Umbilical cord (tissue), 2 donors: ENCODE data around the gene OPRL1. TPM values are rescaled to one million over a fixed set of nuclear protein-coding genes. Genes with fewer than 3 reads are reported as not detected.
A peak's percentile ranks its signal among the peaks of the same experiment; 100 is the strongest.

ENCODE experiments used
- DNase-seq: peaks from one replicate; pipeline ENCODE4 v3.0.0-alpha.2; 2015; ENCODE audit warnings: low spot score
- total RNA-seq: library from RNA; depleted of rRNA; stranded (reverse); fragments of >200 nt; gene quantifications from one replicate; pipeline ENCODE4 v1.2.3, GENCODE V29; 2014; ENCODE audit warnings: low replicate concordance; ENCODE audit not compliant: insufficient read depth

OPRL1 gene
- total RNA-seq, 1 donor from 2014 or later, result 2.9 TPM

DNA sequence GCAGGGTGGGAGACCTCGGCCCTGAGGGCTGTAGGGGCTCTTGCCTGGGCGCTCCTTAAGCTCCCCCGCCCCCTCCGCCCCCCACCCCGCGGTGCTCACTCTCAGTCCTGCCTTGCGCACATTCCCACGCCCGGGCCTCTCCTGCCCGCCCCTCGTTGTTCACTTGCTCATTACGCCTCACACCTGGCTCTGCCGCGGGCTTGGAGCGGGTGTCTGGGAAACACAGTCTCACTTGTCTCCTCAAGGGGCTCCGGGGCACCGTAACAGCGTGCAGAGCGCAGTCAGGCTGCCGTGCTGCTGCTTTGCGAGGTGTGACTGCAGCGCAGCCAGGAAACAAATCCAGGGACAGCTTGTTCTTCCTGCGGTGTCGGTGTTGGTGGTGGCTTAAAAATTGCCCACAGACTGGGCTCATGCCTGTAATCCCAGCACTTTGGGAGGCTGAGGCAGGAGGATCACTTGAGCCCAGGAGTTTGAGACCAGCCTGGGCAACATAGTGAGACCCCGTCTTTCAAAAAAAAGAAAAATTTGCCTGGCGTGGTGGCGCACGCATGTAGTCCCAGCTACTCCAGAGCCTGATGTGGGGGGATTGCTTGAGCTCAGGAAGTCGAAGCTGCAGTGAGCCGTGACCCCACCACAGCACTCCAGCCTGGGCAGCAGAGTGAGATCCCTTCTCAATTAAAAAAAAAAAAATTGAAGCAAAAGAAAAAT lies 22.9 kb downstream of the OPRL1 start:
- no peak for DNase-seq

DNA sequence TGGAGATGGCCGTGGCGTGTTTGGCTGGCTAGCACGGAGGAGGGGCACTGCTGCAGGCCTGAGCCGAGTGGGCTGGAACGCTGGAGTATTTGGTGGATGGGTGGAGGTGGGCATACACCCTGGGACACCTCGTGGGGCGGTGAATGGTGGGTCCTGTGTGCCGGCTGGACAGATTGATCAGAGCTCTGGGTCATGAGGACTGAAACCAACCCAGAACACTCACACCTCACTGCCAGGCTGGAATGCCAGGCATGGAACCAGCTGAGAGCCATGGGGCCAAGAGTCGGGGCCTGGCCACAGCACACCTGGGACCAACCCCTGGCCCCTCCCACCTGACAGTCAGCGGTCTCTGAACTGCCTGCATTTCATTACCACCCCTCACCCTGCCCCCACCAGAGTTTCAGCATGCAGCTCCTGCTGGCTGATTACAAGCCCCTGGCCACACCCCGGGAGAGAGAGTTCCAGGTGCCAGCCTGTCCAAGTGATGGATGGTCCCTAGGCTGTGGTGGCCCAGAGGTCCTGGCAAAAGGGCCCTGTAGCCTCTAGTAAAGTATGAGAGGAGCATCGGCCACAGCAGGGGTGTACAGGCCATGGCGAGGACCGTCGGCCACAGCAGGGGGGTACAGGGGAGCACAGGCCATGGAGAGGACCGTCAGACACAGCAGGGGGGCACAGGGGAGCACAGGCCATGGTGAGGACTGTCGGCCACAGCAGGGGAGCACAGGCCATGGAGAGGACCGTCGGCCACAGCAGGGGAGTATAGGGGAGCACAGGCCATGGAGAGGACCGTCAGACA lies 24.2 kb downstream of the OPRL1 start:
- no peak for DNase-seq

DNA sequence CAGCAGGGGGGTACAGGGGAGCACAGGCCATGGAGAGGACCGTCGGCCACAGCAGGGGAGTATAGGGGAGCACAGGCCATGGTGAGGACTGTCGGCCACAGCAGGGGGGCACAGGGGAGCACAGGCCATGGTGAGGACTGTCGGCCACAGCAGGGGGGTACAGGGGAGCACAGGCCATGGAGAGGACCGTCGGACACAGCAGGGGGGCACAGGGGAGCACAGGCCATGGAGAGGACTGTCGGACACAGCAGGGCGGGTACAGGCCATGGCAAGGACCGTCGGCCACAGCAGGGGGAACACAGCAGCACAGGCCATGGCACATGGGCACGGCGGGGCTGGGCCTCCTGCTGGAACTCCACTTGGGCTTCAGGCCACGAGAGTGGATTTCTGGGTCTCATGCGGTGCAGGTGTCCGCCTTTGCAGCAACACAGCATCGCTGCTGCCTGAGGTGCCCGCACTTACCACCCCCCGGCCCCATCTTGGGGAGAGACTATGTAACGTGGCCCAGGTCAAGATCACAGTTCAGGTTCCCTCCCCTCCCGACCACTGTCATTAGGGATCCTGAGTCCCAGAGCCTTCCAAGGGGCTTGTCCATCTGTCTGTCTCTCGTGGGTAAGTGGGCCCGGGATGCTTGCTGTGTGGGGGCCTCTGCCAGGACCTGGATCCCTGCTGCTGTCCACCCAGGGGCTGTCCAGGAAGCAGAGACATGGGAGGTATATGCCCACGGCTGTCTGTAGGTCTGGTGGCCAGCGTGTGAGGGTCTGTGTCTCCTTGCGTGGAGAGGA lies 25.0 kb downstream of the OPRL1 start:
- no peak for DNase-seq

DNA sequence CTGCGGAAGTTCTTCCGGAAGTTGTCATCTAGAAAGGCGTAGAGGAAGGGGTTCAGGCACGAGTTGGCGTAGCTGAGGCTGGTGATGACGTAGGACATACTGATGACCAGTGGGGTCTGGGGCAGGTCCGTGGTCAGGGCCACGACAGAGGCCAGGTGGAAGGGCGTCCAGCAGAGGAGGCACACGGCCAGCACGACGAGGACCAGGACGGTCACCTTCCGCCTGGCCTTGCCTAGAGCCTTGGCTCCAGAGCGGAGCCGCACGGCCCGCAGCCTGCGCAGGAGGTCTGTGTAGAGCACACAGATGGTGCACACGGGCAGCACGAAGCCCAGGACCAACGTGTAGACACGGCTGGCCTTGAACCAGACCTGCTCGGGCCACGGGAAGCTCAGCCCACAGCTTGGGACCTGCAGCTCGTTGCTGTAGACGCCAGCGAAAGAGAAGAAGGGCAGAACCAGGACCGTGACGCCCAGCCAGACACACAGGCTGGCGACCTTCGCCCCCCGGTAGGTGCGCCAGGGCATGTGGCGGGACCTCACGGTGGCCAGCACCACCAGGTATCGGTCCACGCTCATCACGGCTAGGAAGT lies 26.1 kb downstream of the OPRL1 start:
- DNase-seq, result no peak

DNA sequence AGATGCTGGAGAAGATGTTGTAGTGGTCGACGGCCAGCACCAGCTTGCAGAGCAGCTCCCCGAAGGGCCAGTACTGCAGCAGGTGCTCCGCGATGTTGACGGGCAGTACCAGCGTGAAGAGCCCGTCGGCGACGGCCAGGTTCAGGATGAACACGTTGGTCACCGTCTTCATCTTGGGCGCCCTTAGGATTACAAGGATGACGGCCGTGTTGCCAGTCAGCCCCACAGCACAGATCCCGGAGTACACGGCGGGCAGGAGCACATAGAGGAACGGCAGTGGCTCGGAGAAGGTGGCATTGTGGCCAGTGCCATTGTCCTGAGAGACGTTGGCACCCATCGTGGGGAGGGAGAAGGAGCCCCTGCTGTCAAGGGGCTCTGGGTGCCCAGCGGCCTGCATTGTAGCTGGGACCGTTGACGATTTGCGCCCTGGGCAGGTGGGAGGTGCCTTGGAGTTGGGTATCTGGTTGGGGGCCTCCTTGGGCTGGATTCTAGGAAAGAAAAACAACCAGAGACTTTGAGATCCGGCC lies 26.6 kb downstream of the OPRL1 start:
- no peak for DNase-seq

DNA sequence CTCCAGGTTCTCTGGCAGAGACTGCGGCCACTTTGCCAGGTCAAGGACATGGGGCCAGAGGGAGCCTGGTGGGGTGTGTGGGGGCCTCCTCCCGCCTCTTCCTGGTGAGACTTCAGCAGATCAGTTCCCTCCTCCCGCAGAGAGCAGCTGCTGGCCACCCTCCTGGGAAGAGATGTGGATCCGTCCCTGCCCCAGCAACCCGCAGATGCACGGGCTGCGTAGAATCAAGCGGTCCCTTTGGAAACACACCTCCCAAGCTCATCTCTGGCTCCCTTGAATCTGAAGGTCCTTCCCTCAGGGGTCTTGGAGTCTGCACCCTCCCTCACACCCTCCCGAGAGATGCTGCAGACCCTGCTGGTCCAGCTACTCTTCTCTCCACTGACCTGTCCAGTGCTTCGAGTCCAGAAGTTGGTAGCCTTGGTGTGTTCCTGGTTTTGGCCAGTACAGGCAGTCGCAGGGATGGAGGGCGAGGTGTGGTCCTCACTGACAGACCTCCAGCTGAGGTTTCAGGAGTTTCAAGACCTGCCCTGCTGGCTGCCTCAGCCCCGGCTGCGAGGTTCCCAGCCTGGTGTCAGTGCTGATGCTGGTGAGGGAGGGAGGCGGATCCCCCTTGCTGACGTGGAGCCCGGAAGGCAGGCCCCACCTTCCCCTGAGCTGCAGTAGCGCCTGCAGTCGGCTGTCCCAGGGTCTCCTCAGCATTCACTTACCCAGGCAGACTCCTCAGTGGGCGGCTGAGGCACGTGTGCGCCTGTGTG lies 27.3 kb downstream of the OPRL1 start, which contains the start of gene NPBWR2:
Gene NPBWR2 (minus strand): TSS at position 585 of the 755 bp plus-strand sequence. CDS start 734 bp downstream, outside the sequence.
- DNase-seq, result peak; percentile 45

DNA sequence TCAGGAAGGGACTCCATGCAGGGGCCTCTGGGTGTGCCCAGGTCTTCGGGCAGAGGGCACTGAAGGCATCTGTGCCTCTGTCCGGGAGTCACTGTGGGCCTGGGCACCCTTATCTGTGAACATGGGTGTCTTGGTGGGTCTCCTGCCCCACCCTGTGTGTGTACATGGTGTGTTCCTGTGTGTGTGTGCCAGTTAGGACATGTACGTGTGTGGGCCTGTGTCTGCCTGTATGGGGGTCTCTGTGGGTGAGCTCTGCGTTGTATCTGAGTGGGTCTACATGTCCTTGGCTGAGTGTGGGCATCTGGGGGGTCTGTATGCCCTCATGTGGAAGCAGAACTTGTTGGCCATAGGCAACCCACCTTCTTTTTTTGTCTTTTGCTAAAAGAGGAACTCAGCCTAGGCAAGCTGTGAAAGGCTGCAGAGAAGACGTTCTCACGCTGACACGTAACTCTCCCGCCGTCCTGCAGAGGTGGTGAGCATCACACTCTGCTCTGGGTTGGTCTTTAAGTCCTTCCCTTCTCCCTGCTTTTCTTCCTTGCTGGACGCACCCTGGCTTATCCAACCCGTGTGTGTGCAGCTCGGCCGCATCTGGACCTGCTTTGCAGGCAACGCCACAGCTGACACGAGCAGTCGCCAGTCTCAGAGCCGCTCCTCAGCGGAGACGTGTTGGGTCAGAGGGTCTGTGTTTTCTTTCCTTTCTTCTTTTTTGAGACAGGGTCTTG lies 28.0 kb downstream of the OPRL1 start:
- DNase-seq, result peak; percentile 47

DNA sequence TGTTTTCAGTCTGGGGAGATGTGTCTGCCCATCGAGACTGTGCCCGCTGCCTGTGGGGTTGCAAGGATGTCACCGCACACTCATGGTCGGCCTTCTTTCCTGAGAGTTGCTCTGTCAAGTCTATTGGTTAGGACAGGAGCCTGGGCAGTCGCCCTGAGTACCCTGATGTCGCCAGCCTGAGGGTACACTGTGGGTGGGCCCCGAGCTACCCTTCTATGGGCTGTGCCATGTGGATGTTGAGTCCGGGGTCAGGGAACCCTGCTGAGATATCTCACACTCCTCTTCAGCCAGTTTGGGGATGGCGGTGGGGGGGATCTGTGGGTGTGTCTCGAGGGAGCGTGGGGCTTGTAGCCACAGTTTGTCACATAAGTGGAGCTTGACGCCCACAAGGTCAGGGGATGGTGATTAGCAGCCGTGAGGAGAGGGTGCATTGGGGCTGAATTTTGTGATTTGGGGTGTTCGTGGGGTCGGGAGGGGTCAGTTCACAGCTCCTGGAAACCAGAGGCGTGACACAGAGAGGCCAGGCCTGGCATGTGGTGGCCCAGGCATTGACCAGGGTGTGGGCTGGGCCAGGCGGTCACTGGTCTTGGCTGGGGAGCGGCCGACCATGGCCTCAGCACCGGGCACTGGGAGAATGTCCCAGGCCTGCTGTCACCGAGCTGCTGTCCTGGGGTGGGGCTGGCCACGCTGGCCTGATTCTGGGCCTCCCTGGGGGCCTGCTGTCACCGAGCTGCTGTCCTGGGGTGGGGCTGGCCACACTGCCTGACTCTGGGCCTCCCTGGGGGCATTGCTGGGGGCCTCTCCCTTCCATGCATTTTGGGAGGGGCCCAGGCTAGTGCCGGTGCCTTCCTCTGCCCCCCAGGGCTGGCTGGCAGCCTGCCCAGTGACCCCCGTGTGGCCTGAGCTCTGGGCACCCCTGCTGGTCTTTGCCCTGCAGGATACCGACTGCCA lies 29.1 kb downstream of the OPRL1 start:
- no peak for DNase-seq

DNA sequence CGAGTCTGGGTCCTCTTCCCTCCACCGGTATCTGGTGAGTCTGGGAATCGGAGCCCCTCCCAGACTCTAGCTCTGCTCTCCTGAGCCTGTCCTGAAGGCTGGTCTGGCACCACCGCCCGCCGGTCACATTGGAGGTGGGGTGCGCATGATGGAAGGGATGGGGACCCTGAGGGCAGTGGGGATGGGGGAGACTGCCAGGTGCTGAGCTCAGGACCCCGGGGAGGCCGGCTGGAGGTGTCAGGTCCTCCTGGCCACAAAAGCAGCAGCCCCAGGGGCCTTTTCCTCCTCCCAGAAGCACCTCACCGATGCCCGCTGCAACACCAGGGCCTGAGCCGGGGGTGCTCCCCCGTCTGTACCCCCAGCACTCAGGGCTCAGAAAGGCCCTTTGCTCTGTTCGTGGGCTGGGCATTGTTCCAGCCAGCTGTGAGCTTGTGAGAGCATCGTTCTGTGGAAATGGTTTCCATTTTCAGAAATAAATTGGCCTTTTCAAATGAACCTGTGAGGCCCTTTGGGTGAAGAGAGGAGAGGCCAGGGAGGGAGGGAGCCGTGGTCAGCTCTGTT lies 30.0 kb downstream of the OPRL1 start:
- DNase-seq, result no peak

DNA sequence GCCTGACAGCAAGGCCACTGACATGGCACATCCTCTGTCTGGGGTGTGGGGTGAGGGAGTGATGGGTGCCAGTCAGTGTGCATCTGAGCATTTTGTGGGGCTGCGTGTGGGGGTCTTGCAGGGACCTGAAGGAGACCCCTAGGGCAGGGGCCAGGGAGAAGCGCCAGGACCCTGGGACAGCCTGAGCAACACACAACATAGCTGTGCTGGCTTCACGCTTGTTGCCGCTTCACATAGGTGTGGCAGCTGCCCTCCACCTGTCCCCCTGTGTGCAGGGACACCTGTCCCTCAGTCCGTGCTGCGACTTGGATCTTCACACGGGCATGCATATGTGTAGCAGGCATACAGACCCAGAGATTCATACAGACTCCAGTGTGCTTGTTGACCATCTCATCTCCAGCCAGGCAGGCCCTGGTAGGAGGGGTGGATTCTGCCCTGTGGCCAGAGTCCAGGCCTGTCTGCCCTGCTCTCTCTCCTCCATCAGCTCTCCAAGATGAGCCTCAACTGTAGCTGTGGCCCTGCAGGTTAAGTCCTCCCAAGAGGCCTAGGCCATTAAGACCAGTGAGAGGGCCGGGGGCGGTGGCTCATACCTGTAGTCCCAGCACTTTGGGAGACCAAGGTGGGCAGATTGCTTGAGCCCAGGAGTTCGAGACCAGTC lies 30.7 kb downstream of the OPRL1 start:
- no peak for DNase-seq

DNA sequence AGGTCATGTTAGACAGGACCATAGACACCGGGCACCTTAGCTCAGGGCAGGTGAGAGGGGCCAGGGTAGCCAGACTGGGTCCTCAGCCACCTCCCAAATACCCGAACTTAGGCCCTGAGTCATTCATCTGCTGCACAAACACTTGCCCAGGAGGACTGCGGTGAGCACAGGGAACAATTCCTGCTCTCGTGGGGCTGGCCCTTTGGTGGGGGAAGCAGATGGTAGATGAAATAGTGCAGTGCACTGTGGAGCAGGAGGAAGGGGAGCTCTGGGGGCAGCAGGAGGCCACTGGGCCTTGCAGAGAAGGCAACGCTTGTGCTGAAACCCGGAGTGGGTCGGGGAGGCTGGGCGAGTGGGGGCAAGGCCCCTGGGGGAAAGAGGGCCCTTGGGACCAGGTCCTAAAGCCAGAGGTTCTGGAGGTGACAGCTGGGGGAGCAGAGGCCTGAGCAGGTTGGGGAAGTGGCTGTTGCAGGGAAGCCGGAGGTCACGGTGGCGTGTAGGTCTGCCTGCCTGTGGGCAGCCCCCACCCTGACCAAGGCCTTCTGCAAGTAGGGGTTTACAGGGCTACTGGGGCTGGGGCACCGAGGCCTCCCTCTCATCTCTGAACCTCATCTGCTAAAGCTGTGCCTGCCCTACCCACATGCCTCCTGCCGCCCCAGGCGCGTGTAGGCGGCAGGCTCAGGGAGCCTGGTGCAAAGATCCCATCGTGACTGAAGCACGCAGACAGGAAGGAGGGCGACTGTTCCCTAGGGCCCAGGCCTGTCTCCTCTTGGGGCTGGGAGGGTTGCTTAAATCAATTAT lies 32.2 kb downstream of the OPRL1 start:
- DNase-seq, result no peak

DNA sequence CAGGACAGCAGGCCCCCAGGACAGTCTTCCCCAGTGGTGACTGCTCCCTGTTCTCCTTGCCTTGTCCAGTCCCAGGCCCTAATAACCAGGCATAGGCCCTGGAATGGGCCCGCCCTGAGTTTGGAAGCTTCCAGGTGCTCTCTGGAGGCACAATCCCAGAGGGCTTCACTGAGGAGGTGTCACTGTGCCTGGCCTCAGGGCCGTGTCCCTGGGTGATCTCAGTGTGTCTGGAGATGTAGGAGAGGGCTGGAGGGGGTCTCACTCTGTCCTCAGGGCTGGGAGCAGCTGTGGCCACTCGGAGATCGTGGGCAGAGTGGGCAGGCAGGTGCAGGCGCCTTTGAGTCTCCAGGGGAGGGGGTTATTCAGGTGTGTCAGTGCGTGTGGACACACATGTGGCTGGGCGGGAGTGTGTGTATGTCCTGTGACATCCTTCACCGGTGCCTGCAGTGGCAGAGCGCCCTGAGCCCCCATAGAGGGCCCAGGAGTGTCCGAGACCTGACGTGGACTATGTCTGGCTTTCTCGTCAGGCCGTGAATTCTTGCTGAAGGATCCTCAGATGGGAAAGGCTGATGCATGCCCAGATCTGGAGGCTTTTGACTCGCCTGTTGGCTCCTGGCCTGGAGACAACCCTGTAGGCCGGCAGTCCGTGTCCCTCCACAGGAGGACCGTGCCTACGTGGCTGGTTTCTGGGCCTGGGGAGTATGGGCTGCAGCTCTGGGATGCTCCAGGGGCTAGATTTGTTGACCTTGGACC lies 33.0 kb downstream of the OPRL1 start:
- DNase-seq, result no peak

DNA sequence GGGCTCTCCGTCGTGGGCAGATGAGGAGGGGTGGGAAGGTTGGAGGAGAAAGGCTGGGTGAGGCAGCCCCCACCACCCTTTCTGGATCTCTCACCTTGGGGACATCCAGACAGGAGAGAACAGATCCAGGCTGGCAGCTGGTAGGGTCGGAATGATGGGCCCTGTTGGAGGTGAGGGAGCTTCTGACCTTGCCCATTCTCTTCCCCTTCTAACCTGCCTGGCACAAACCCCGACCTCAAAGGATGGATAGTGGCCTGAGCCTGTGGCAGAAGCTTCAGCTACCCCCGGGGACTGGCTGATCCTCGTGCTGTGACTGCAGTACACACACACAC lies 33.5 kb downstream of the OPRL1 start:
- DNase-seq, result no peak

DNA sequence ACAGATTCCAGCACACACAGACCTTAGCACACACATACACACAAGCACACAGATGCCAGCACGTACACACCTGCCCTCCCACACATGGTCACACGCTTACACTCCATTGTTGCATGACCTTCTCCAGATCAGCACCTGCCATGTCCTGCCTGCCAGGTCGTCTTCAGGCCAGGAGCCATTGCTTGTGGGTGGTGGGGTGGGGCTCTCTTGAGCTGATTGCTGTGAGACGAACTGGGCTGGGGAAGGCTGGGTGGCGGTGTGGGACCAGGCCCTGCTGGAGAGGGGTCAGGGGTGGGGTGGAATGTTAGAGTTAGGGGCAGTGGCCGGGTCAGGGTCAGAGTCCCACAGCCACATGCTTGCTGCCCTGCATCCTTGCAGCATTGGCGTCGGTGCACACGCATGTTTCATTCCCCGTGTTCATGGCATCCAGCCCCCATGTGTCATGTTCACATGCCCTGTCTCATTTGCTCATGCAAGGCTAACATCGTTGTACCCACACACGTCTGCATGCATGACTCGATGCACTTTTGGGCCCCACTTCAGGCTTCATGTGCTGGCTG lies 34.0 kb downstream of the OPRL1 start:
- no peak for DNase-seq

DNA sequence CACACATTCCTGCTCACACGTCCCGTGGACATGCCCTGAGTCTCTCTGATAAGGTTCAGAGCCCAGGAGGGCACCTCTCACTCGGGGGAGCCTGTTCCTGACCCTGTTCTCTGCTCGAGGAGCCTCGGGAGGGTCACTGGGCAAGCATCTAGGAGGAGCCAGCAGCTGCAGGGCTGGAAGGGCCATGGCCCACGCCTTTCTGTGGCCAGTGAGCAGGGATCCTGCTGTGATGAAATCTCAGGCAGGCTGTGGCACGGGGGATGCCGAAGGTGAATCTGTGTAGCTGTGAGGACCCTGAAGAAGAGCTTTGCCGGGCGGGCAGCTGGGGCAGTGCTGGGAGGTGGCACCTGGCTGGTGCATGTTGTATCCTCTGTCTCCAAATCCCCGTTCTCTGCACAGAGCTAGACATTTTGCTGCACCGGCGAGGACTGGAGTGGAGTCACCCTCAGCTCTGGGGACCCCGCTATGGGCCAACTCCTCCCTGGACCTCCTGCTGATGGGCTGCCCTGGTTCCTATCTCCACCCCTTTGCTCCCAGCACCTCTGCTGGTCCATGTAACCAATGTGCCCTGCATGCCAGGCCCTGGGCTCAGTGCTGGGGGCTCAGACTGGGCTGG lies 34.6 kb downstream of the OPRL1 start:
- DNase-seq, result no peak
